IPS-15b (cell line): ENCODE data around the gene CEP162.

Source experiments
- H3K27me3 ChIP-seq: one replicate; pipeline ENCODE4 v1.6.1; 2013; ENCODE audit warnings: low read length; ENCODE audit not compliant: control insufficient read depth, insufficient read depth
- H3K36me3 ChIP-seq: one replicate; pipeline ENCODE4 v1.6.1; 2013; ENCODE audit warnings: low read length; ENCODE audit not compliant: control insufficient read depth, insufficient read depth
- H3K4me1 ChIP-seq: one replicate; pipeline ENCODE4 v1.6.1; 2013; ENCODE audit warnings: mild to moderate bottlenecking, low read length; ENCODE audit not compliant: control insufficient read depth, insufficient read depth
- H3K4me3 ChIP-seq: one replicate; pipeline ENCODE4 v1.5.1; 2013; ENCODE audit warnings: low read depth, low read length
- H3K9ac ChIP-seq: one replicate; pipeline ENCODE4 v1.6.1; 2013; ENCODE audit warnings: low read depth, mild to moderate bottlenecking, low read length
- H3K9me3 ChIP-seq: one replicate; pipeline ENCODE4 v1.6.1; 2013; ENCODE audit warnings: mild to moderate bottlenecking, low read length; ENCODE audit not compliant: control insufficient read depth, insufficient read depth

The CEP162 gene, protein sequence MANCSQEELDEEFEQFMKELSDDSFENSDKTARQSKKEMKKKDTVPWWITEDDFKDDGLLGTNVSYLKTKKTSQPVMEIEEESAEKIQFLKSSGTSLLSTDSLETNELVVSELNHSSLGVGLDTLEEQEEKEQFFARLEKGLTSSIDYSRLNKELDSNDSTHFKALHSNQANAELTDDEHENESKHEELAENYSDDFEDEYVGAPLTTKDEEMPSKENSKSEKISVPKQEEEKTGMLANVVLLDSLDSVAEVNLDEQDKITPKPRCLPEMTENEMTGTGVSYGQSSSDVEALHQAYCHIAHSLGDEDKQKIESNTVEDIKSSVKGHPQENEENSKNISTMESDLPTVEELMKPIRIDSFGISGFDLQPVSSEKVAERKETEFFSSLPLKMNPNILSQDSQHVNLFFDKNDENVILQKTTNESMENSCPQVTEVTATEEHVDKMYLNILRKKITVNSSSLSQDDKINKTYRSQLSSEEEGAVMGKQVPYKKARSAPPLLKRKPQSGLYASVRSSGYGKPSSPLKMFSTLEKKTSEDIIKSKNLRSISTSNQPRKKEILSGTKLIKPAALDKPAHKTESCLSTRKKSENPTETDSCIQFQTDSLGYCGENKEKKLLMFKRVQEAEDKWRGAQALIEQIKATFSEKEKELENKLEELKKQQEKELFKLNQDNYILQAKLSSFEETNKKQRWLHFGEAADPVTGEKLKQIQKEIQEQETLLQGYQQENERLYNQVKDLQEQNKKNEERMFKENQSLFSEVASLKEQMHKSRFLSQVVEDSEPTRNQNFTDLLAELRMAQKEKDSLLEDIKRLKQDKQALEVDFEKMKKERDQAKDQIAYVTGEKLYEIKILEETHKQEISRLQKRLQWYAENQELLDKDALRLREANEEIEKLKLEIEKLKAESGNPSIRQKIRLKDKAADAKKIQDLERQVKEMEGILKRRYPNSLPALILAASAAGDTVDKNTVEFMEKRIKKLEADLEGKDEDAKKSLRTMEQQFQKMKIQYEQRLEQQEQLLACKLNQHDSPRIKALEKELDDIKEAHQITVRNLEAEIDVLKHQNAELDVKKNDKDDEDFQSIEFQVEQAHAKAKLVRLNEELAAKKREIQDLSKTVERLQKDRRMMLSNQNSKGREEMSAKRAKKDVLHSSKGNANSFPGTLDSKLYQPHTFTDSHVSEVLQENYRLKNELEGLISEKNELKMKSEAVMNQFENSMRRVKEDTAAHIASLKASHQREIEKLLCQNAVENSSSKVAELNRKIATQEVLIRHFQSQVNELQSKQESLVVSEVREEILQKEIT (N-terminal part only)

DNA sequence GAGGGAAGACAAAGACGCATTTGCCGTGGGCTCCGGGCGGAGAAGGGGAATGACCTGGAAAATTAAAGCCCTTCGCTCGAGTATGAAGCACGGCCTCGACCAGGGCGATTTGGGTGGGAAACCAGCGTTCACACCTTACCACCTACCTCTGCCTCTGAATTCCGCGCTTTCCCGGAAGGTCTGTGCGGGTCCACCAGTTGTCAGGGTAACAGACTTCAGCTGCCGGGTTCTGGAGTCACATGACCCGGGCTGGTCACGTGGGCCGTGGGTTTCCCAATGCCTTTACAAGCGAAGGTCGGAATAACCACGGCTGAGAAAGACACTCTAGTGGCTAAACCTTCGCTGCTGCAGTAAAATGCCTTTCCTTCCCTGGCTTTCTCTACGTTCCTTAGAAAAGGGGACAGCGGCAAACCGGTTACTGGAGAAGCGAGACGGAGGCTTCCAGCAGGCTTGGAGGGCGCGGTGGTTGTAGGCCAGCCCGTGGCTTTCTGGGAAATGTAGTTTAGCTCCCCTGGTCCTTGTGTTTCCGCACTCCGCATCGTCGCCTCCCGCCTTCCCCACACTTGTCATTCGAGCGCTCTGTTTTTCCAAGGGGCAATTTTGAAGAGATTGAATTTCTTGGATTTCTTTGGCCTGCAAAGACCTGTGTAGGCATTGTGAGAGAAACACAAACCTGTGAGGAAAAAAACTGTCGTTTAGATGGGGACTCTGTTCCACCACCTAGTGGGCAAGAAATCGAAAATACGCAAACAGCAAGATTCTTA is at the start of gene CEP162:
Gene CEP162, minus strand, starts transcription at position 210 of the 764 bp plus-strand sequence. CDS start 1,250 bp downstream, outside the sequence.
- Histone ChIP-seq H3K9me3 (no peaks in the 10 kb centered on the region), H3K27me3 (peaks cover 11% of the 10 kb centered on the region)

GRCh38 chr6:84274856-84275255 is 47.4 kb upstream of the CEP162 start:
- H3K9ac ChIP-seq: no peak overlapping the region
- H3K4me3 ChIP-seq: no peak overlapping the region
- H3K4me1 ChIP-seq: no peaks in the 10 kb centered on the region
- H3K9me3 ChIP-seq: no peaks in the 10 kb centered on the region
- H3K27me3 ChIP-seq: no peaks in the 10 kb centered on the region
- no peaks in the 10 kb centered on the region for H3K36me3 ChIP-seq

More for the DNA sequence above, at the start of gene CEP162:
- peak within 1 kb of the TSS; percentile 97 for H3K4me3 ChIP-seq
- H3K36me3 ChIP-seq: no peaks in the 10 kb centered on the region
- peak within 1 kb of the TSS; percentile 38 for H3K9ac ChIP-seq
- no peaks in the 10 kb centered on the region for H3K4me1 ChIP-seq

DNA sequence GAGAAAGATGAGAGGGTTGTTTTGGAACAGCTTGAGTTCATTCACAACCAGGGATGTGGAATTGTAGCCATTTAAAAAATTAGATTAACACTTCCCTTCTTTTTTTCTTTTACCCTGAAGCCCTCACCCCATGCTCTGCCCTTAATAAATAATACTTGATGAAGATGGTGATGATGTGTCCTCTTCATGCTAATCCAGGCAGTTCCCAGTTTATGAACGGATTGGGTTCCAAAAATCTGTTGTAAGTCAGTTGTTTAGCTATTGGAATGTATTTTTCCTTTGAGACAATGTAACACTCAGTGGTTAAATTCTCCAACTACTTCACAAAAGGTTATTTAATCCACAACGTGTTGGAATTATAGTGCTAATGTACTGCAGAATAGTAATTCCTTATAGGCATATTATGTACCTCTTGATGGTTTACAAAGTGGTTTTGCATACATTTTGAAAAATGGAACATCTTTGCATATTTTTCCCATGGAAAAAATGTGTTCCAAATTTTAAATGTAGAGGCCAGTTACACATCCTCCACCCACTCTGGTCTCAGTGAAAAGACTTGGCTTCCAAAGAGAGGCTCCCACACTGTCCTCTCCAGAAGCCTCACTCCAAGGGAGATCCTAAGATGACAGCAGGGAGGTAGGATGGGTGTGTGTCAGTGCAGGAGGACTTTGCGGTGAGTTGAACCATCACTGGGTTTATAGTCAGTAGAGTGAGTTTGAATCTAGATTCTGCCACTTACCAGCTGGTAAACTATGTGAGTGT is 45.8 kb upstream of the CEP162 start:
- Histone ChIP-seq H3K27me3 (no peaks in the 10 kb centered on the region), H3K4me3 (no peak overlapping the region), H3K9ac (no peak overlapping the region), H3K4me1 (no peaks in the 10 kb centered on the region), H3K36me3 (no peaks in the 10 kb centered on the region), H3K9me3 (no peaks in the 10 kb centered on the region)

GRCh38 chr6:84272298-84272697 is 44.9 kb upstream of the CEP162 start:
- H3K36me3 ChIP-seq: no peaks in the 10 kb centered on the region
- H3K4me1 ChIP-seq: no peaks in the 10 kb centered on the region
- no peak overlapping the region for H3K9ac ChIP-seq
- H3K9me3 ChIP-seq: no peaks in the 10 kb centered on the region
- no peak overlapping the region for H3K4me3 ChIP-seq
- no peaks in the 10 kb centered on the region for H3K27me3 ChIP-seq

DNA sequence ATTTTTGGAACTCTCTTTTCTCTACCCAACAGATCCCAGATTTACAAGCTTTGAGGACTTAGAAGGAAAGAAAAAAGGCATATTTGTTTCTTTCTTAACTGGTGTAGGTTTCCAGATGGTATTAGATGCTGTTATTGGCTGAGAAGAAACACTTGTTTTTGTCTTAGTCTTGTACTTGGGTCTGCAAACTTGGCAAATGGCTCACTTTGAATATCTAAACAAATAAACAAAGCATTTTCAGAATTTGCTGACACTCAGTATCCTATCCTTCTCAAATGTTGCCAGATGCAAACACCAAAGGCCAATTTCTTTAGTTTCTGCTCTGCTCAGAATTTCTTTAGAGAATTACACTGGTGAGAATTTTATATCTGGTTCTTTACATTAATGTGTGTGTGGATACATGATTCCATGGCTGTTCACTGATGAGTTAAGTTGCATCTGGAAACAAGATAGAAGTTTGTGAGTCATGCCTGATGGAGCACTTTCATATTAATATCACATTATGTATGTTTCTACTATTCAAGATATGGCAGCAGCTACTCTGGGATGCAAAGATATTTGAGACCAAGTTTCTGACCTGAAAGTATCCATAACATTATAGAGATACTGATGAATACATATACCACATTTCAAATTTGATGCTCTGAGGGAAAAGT is 43.7 kb upstream of the CEP162 start:
- Histone ChIP-seq H3K27me3 (no peaks in the 10 kb centered on the region), H3K9me3 (no peaks in the 10 kb centered on the region), H3K9ac (no peak overlapping the region), H3K4me1 (no peaks in the 10 kb centered on the region), H3K36me3 (no peaks in the 10 kb centered on the region), H3K4me3 (no peak overlapping the region)

DNA sequence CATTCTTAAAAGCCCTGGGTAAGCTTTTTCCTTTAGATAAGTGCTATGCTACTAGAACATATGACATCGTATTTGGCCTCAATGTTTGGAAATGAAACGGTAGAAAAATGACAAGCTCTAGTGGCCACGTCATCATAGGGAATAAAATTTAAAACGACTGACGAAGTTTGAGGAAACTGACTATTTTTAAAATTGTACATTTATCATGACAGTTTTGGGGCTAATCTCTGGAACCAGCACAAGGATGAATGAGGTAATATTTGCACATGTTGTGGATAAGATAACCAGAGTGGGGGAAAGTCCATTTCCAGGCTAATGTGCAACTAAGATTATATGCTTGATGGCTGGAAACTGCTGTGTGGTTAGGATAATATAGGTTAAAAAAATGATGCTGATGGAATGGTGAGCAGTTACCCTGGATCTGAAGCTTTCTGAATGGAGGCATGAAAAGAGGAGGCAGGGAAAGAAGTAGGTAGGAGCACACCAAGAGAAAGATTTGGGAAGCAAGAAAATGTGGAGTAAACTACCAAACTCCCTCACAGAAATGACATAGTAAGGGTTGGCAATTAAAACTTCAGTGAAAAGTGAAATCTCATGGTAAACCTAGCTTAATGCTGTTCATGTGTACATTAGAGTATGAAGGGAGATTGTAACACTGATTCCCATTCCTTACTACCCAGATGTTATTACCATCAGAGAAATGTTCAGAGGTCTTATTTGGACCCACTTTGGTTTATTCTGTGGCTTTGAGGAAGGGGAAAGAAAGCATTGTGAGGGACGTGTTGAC is 42.7 kb upstream of the CEP162 start:
- Histone ChIP-seq H3K36me3 (no peaks in the 10 kb centered on the region), H3K27me3 (no peaks in the 10 kb centered on the region), H3K4me3 (no peak overlapping the region), H3K9me3 (no peaks in the 10 kb centered on the region), H3K9ac (no peak overlapping the region), H3K4me1 (no peaks in the 10 kb centered on the region)

DNA sequence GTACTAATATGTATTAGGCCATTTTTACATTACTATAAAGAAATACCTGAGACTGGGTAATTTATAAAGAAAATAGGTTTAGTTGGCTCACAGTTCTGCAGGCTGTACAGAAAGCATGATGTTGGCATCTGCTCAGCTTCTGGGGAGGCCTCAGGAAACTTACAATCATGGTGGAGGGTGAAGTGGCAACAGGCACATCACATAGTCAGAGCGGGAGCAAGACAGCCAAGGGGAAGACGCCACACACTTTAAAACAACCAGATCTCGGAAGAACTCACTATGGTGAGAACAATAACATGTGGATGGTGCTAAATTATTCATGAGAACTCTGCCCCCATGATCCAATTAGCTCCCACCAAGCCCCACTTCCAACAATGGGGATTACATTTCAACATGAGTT is 41.3 kb upstream of the CEP162 start:
- no peaks in the 10 kb centered on the region for H3K4me1 ChIP-seq
- no peak overlapping the region for H3K4me3 ChIP-seq
- no peaks in the 10 kb centered on the region for H3K27me3 ChIP-seq
- H3K36me3 ChIP-seq: no peaks in the 10 kb centered on the region
- no peaks in the 10 kb centered on the region for H3K9me3 ChIP-seq
- H3K9ac ChIP-seq: no peak overlapping the region

- H3K27me3 ChIP-seq: no peaks in the 10 kb centered on the region
Measured at GRCh38 chr6:84263557-84263956, 36.1 kb upstream of the CEP162 start.

GRCh38 chr6:84260926-84261325 is 33.5 kb upstream of the CEP162 start:
- no peaks in the 10 kb centered on the region for H3K9me3 ChIP-seq
- H3K4me3 ChIP-seq: no peak overlapping the region
- H3K36me3 ChIP-seq: no peaks in the 10 kb centered on the region
- no peaks in the 10 kb centered on the region for H3K4me1 ChIP-seq
- no peak overlapping the region for H3K9ac ChIP-seq
- H3K27me3 ChIP-seq: no peaks in the 10 kb centered on the region

More at GRCh38 chr6:84263557-84263956, 36.1 kb upstream of the CEP162 start:
- Histone ChIP-seq H3K9ac (no peak overlapping the region), H3K36me3 (no peaks in the 10 kb centered on the region), H3K4me1 (no peaks in the 10 kb centered on the region), H3K9me3 (no peaks in the 10 kb centered on the region), H3K4me3 (no peak overlapping the region)
